ENCODE measurements around the gene PRDM16. TPM values are rescaled to one million over a fixed set of nuclear protein-coding genes. Genes with fewer than 3 reads are reported as not detected.

Gene PRDM16
- total RNA-seq, 1 experiment from 2014 or later: 1.6 TPM

DNA sequence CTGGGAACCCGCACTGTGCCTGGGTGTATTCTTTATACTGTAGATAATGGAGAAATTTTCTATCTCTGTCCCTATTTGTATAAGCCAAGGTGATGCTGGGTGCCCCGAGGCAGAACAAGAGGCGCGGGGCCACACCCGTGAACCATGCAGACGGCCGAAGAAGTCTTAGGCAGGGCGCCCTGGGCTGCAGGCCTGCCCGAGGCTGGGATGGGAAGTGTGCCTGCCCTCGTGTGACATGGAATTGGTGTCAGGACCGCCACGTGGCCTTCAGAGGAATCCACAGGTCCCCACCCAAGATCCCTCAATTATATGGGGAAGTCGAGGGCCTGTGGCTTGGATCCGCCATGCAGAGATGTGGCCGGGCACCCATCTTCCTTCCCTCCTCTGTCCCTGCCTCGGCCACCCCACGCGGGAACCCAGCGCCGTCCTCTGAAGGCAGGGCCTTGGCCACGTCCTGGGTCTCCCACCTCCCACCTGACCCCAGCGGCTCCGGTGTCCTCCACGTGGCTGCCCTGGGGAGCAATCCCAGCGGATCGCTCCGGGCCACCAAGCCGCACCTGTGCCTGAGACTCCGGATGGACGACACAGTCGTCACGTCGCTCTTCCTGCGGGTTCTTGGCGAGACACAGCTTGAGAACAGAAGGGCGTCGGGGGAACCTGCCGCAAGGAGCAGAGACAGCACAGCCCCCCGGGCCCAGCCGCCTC, 365.6 kb downstream of the PRDM16 start:
- POLR2A ChIA-PET: no interaction called here
- Mint-ChIP-seq H3K9me3 (no peaks in the 10 kb centered on the region), H3K27me3 (ENCODE audit: low read depth) (no peaks in the 10 kb centered on the region), H3K4me3 (no peak overlapping the region), H3K27ac (no peak overlapping the region), H3K36me3 (no peaks in the 10 kb centered on the region), H3K4me1 (peaks cover 3% of the 10 kb centered on the region; the same call in 1 of the 2 replicates)
- no peak for ATAC-seq
- CTCF ChIA-PET: interaction anchor here (1.7 kb wide), 1 partner anchor 19 kb away, joined by 5 read pairs; no protein-coding TSS in a partner anchor
- no peak for DNase-seq (ENCODE audit: low spot score)
- TF ChIP-seq FOXK1 (CRISPR knock-in tag; IDR thresholded peaks at IDR 0.05): no peak
- TF ChIP-seq ZNF219 (CRISPR knock-in tag; IDR thresholded peaks at IDR 0.05; ENCODE audit: borderline replicate concordance): no peak
- TF ChIP-seq EMX1 (CRISPR knock-in tag; IDR thresholded peaks at IDR 0.05): no peak
- TF ChIP-seq MYBL2 (CRISPR knock-in tag; IDR thresholded peaks at IDR 0.05): no peak
- TF ChIP-seq ZNF121 (CRISPR knock-in tag; IDR thresholded peaks at IDR 0.05): no peak
- TF ChIP-seq, protein P1, sequence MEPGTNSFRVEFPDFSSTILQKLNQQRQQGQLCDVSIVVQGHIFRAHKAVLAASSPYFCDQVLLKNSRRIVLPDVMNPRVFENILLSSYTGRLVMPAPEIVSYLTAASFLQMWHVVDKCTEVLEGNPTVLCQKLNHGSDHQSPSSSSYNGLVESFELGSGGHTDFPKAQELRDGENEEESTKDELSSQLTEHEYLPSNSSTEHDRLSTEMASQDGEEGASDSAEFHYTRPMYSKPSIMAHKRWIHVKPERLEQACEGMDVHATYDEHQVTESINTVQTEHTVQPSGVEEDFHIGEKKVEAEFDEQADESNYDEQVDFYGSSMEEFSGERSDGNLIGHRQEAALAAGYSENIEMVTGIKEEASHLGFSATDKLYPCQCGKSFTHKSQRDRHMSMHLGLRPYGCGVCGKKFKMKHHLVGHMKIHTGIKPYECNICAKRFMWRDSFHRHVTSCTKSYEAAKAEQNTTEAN (CRISPR knock-in tag; IDR thresholded peaks at IDR 0.05): no peak
- TF ChIP-seq IRF2 (CRISPR knock-in tag; IDR thresholded peaks at IDR 0.05; ENCODE audit: borderline replicate concordance, low read depth): no peak
- TF ChIP-seq, protein P2, sequence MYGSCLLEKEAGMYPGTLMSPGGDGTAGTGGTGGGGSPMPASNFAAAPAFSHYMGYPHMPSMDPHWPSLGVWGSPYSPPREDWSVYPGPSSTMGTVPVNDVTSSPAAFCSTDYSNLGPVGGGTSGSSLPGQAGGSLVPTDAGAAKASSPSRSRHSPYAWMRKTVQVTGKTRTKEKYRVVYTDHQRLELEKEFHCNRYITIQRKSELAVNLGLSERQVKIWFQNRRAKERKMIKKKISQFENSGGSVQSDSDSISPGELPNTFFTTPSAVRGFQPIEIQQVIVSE (CRISPR knock-in tag; IDR thresholded peaks at IDR 0.05; ENCODE audit: borderline replicate concordance): no peak
- no peak for TF ChIP-seq USF1 (CRISPR knock-in tag; IDR thresholded peaks at IDR 0.05)
- no peak for TF ChIP-seq PRDM15 (CRISPR knock-in tag; IDR thresholded peaks at IDR 0.05)
- no peak for TF ChIP-seq ZNF416 (CRISPR knock-in tag; IDR thresholded peaks at IDR 0.05)

DNA sequence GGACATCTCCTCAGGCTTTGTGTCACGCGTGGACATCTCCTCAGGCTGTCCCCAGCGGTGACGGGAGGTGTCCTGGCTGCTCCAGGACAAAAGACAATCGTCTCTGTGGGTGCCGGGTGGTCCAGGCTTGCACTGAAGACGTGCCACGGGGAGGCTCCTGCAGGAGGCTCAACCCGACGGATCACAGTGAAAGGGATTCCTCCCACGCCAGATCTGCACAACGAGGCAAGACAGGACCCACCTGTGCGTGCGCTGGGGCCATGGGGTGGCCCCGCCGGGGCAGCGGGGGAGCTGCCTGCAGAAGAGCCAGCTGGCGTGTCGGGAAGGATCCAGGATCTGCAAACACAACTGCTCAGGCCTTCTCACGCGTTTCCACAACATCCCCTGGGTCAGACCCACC, 366.7 kb downstream of the PRDM16 start:
- ChIA-PET CTCF (no interaction called here), POLR2A (no interaction called here)
- TF ChIP-seq EMX1 (CRISPR knock-in tag; IDR thresholded peaks at IDR 0.05): no peak
- TF ChIP-seq, protein P3, sequence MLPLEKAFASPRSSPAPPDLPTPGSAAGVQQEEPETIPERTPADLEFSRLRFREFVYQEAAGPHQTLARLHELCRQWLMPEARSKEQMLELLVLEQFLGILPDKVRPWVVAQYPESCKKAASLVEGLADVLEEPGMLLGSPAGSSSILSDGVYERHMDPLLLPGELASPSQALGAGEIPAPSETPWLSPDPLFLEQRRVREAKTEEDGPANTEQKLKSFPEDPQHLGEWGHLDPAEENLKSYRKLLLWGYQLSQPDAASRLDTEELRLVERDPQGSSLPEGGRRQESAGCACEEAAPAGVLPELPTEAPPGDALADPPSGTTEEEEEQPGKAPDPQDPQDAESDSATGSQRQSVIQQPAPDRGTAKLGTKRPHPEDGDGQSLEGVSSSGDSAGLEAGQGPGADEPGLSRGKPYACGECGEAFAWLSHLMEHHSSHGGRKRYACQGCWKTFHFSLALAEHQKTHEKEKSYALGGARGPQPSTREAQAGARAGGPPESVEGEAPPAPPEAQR (CRISPR knock-in tag; IDR thresholded peaks at IDR 0.05): no peak
- TF ChIP-seq, protein P4, sequence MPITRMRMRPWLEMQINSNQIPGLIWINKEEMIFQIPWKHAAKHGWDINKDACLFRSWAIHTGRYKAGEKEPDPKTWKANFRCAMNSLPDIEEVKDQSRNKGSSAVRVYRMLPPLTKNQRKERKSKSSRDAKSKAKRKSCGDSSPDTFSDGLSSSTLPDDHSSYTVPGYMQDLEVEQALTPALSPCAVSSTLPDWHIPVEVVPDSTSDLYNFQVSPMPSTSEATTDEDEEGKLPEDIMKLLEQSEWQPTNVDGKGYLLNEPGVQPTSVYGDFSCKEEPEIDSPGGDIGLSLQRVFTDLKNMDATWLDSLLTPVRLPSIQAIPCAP (CRISPR knock-in tag; IDR thresholded peaks at IDR 0.05): no peak
- H3K36me3 Mint-ChIP-seq: no peaks in the 10 kb centered on the region
- H3K4me3 Mint-ChIP-seq: no peak overlapping the region
- DNase-seq (ENCODE audit: low spot score) (no peak), ATAC-seq (no peak)
- H3K27ac Mint-ChIP-seq: no peak overlapping the region
- H3K9me3 Mint-ChIP-seq: no peaks in the 10 kb centered on the region
- peaks cover 3% of the 10 kb centered on the region; the same call in 1 of the 2 replicates for H3K4me1 Mint-ChIP-seq
- no peaks in the 10 kb centered on the region for H3K27me3 Mint-ChIP-seq (ENCODE audit: low read depth)
